HG03439 (cell line): Measurements from ENCODE around the gene NPAS2.

Experiments
- ATAC-seq: cut with Tn5 transposase; IDR thresholded peaks from one replicate; pipeline ENCODE4 v1.9.1; 2021; ENCODE audit warnings: mild to moderate bottlenecking, moderate library complexity; ENCODE audit not compliant: unreplicated experiment

NPAS2 gene, protein sequence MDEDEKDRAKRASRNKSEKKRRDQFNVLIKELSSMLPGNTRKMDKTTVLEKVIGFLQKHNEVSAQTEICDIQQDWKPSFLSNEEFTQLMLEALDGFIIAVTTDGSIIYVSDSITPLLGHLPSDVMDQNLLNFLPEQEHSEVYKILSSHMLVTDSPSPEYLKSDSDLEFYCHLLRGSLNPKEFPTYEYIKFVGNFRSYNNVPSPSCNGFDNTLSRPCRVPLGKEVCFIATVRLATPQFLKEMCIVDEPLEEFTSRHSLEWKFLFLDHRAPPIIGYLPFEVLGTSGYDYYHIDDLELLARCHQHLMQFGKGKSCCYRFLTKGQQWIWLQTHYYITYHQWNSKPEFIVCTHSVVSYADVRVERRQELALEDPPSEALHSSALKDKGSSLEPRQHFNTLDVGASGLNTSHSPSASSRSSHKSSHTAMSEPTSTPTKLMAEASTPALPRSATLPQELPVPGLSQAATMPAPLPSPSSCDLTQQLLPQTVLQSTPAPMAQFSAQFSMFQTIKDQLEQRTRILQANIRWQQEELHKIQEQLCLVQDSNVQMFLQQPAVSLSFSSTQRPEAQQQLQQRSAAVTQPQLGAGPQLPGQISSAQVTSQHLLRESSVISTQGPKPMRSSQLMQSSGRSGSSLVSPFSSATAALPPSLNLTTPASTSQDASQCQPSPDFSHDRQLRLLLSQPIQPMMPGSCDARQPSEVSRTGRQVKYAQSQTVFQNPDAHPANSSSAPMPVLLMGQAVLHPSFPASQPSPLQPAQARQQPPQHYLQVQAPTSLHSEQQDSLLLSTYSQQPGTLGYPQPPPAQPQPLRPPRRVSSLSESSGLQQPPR

GRCh38 chr2:100819370-100820272, at the start of gene NPAS2:
TSS of gene NPAS2 (plus strand) at chr2:100820139. CDS start at chr2:100904755, 84,616 bp downstream.
- ATAC-seq, result no peak

GRCh38 chr2:100771125-100771524, 48.8 kb upstream of the NPAS2 start:
- no peak for ATAC-seq

DNA sequence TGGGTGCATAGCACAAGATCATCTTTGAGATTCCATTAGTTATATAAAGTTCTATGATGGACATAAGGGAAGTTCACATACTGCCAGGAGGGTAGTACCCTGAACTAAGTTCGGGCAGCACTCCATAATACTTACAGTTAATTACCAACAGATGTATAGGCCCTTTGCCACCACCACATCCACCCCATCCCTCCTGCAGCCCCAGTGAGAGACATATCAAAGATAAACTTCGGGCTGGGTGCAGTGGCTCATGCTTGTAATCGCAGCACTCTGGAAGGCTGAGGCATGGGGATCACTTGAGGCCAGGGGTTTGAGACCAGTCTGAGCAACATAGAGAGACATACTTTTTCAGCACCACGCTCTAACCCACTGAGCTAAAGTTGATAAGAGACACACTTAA, 46.4 kb upstream of the NPAS2 start:
- ATAC-seq, result no peak

GRCh38 chr2:100776445-100776844, 43.5 kb upstream of the NPAS2 start:
- ATAC-seq, result no peak

- ATAC-seq, result no peak
Observed at GRCh38 chr2:100778637-100779450, 41.1 kb upstream of the NPAS2 start.

DNA sequence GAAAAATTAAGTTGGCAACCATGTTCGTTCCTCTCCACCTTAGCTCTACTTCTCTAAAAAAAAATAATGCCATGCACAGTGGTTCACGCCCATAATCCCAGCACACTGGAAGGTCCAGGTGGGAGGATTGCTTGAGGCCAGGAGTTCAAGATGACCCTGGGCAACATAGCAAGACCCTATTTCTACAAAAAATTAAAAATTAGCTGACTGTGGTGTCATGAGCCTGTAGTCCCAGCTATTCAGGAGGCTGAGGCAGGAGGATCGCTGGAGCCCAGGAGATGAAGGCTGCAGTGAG, 40.1 kb upstream of the NPAS2 start:
- ATAC-seq, result no peak

GRCh38 chr2:100780203-100781008, 39.5 kb upstream of the NPAS2 start:
- no peak for ATAC-seq

- ATAC-seq, result no peak
Observed at GRCh38 chr2:100781009-100781325, 39.0 kb upstream of the NPAS2 start.

- ATAC-seq, result no peak
Observed at GRCh38 chr2:100781523-100782379, 38.2 kb upstream of the NPAS2 start.

DNA sequence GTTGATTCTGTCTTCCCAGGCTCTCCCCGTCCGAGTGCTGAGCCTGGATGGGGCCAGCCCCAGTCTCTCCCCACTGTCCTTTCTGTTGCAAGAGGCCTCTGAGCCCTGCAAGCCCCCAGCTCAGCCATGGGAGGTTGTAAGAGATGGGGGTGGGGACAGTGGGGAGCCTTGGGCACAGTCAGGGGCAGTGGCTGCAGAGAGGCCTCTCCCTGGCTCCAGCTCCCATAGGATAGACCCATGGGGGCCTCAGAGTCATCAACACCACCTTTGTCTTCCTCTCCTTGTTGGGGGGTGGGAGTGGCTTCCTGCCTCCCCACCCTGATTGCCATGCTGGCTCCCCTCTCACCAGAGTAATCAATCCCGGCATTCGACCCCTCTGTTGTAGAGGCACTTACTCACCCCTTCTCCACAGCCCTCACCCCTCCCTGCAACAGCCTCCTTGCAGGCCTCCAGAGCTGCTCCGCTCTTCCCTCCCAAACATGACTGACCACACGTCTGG, 37.5 kb upstream of the NPAS2 start:
- ATAC-seq, result no peak

- no peak for ATAC-seq
Observed at GRCh38 chr2:100783987-100784386, 36.0 kb upstream of the NPAS2 start.

DNA sequence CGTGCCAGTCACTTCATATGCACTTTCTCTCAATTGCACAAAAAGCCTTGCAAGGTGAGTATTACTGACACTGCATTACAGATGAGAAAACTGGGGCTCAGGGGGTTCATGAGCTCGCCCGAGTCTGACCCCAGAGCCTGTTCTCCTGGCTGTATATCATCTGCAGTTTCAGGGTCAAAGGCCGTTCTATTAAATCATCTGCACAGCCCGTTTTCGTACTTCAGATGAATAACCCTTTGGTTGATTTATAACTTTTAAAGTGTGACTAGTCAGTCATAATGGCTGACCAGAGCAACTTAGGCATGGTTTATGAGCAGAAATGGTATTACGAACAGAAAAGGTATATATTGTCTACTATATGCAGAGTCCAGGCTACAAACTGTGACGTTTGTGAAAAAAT, 35.3 kb upstream of the NPAS2 start:
- no peak for ATAC-seq

GRCh38 chr2:100785626-100786296, 34.2 kb upstream of the NPAS2 start:
- no peak for ATAC-seq

DNA sequence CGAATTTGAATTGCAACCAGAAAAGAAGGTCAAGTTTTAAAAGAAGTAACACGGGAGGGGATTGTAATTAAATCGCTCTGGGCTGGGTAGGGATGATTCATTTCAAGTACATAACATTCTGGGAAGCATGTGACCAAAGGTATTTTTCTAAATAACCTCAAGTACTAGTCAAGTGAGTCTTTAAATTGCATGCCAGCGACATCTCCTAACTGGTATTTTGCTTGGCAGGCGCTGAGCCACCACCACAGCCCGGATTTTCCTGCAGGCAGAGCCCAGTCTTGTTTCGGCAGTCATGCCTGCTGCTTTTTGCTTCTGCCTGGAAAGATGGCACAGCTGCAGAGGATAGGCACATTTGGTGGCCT, 33.7 kb upstream of the NPAS2 start:
- no peak for ATAC-seq

DNA sequence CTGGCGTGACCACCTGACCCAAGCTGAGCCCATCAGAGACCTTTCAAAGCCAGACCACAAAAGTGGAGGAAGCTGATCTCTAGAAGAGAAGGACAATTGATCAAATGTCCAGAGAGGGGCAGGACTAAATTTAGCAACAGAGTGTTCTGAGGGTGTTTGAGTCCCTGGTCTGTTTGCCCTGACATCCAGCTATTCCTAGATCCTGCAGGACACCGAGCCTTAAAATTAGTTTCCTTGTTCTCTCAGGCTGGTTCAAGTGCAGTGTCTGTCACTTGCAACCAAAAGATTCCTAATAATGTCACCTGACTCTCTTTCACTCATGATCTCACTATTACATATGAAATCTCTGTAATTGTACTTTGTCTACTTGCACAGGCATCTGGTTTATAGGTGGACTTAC, 33.0 kb upstream of the NPAS2 start:
- no peak for ATAC-seq

GRCh38 chr2:100789361-100789760, 30.6 kb upstream of the NPAS2 start:
- ATAC-seq, result no peak

DNA sequence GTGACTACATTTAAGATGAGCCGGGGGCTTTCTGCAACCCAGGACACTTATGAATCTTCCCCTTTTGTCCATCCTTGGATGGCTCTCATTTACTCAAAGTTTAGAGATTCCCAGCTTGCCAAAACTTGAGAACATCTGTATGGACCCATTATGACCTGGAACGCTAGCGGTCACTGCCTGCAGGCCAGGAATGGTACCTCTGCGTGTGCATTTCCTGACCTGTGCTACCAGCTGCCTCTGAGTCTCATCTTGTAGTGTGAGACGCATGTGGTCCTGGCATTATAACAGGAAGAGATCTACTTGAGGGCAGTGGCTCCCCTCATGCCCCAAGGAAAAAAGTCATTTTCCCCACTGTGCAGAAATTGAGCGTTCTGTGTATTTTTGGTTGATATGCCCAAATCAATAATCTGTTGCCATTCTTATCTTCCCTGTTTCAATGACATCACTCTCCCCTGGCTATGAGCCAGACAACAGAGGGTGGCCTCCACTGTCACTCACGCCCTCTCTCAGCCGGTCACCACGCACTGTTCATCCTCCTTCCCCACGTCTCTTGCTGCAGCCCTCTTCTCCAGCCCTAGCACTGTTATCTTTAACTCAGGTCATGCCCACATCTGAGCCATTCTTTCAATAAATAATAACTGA, 28.5 kb upstream of the NPAS2 start:
- no peak for ATAC-seq

GRCh38 chr2:100791936-100792308, 28.0 kb upstream of the NPAS2 start:
- ATAC-seq, result no peak
